Astrocyte of the cerebellum (primary cell): ENCODE measurements around the gene CHCT1.
"Not testable (repeated sequence)": the region's sequence is repeated elsewhere in the genome, so short reads cannot be mapped to it uniquely, and the experiment has no call there.

Experiments used
- DNase-seq: peaks from one replicate; pipeline ENCODE4 v3.0.0-alpha.2; 2011; ENCODE audit warnings: low read depth
- H3K4me3 ChIP-seq: 2 replicates; pipeline ENCODE4 v1.5.1; 2011; ENCODE audit warnings: mild to moderate bottlenecking, low read depth, low read length, moderate library complexity
- CTCF ChIP-seq: IDR thresholded peaks from 2 replicates; pipeline ENCODE4 v1.5.1; 2012; ENCODE audit warnings: low read length, low read depth, moderate library complexity, mild to moderate bottlenecking; ENCODE audit errors: missing control alignments
- in situ Hi-C: cut with HindIII; loops from 2 replicates; pipeline ENCODE4 v1.10.0; 2017; ENCODE audit warnings: low sequenced_read_pairs

The CHCT1 gene

GRCh38 chr17:60403523-60403810, 18.8 kb upstream of the CHCT1 start:
- no peak for TF ChIP-seq CTCF
- H3K4me3 ChIP-seq: no peak overlapping the region
- DNase-seq: no peak
- in situ Hi-C loops: loop anchor here (25.0 kb wide), 1 partner anchor 109 kb away; no protein-coding TSS in a partner anchor

DNA sequence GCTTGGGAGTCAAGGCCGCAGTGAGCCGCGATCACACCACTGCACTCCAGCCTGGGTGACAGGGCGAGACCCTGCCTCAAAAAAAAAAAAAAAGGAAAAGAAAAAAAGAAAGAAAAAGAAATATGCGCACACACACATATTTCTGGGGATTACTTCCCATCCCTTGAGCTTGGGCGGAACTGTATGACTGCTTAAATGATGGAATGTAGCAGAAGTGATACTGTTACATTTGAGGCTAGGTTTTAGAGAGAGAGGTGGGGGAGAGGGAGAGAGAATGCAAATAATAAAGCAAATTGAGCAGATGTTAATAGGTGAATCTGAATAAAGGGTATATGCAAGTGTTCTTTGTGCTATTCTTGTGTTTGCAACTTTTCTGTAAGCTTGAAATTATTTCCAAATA, 18.3 kb upstream of the CHCT1 start:
- no peak overlapping the region for H3K4me3 ChIP-seq
- DNase-seq: no peak
- in situ Hi-C loops: loop anchor here (25.0 kb wide), 1 partner anchor 108 kb away; no protein-coding TSS in a partner anchor
- TF ChIP-seq CTCF: no peak

DNA sequence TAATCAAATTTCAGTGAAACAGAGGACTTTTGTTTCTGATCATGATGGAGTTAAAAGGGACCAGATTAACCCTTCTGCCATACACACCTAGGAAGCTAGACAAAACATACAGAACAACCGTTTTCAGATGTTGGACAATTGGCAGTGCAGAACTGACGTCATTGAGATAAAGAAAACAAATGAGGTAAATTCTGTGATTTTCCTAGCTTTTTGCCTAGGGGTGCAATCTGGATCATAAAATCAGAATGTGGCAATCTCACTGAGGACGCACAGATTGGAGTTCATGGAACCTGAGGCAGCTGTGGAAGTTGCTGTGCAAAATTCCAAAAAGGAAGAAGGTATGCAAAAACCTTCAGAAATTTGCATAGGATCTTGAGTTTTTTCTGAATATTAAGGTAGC, 15.4 kb upstream of the CHCT1 start:
- H3K4me3 ChIP-seq: no peak overlapping the region
- in situ Hi-C loops: loop anchor here (25.0 kb wide), 1 partner anchor 105 kb away; no protein-coding TSS in a partner anchor
- no peak for TF ChIP-seq CTCF
- no peak for DNase-seq

GRCh38 chr17:60410001-60410400, 12.3 kb upstream of the CHCT1 start:
- in situ Hi-C loops: loop anchor here (25.0 kb wide), 1 partner anchor 102 kb away; no protein-coding TSS in a partner anchor

DNA sequence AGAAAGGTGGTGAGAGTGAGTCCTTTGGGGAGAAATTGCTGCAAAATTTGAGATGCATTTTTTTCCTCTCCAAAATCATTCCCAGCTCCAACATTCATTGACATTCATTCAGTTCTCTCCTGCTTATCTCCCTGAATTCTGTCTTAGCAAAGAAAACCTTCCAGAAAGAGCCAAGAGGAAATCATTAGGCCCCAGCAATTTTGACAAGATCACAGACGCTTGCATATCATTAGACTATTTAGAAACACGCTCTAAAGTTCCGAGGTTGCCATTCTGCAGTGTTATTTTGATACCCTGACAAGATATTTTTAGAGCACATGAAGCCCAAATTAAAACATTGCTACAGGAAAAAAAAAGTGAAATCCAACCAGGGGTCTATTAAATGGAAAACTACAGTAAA, 9.6 kb upstream of the CHCT1 start:
- in situ Hi-C loops: loop anchor here (25.0 kb wide), 1 partner anchor 100 kb away; no protein-coding TSS in a partner anchor
- TF ChIP-seq CTCF: no peak
- H3K4me3 ChIP-seq: no peak overlapping the region
- DNase-seq: no peak

More at GRCh38 chr17:60410001-60410400, 12.3 kb upstream of the CHCT1 start:
- H3K4me3 ChIP-seq: no peak overlapping the region
- no peak for TF ChIP-seq CTCF
- no peak for DNase-seq

- H3K4me3 ChIP-seq: no peak overlapping the region
- TF ChIP-seq CTCF: no peak
- no peak for DNase-seq
- in situ Hi-C loops: loop anchor here (25.0 kb wide), 1 partner anchor 97 kb away; no protein-coding TSS in a partner anchor
These were observed 7.1 kb upstream of the CHCT1 start for GRCh38 chr17:60415146-60415545.

DNA sequence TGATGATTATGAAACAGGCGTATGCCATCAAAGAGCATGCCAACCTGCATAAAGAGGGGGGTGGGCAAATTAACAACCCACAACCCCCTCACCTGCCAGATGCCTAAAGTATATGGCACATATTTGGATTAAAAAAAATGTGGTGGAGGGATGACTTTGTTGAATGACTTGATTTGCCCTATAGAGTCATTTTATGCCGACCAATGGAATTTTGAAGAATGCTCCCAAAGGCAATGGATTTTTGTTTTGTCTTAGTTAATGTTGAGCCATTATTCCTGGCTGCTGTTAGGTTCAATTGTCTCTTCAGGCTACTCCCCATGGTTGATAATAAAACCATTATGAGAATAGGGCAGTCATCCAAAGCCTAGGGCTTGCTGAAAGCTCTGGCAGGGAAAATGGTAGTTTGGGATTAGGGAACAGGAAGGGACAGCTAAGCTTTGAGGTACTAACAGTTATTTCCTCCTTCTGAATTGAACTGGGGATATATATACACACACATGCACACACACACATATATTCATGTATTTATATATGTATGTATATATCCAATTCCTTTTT, 5.8 kb upstream of the CHCT1 start:
- in situ Hi-C loops: loop anchor here (25.0 kb wide), 1 partner anchor 96 kb away; no protein-coding TSS in a partner anchor
- no peak for DNase-seq
- no peak overlapping the region for H3K4me3 ChIP-seq

DNA sequence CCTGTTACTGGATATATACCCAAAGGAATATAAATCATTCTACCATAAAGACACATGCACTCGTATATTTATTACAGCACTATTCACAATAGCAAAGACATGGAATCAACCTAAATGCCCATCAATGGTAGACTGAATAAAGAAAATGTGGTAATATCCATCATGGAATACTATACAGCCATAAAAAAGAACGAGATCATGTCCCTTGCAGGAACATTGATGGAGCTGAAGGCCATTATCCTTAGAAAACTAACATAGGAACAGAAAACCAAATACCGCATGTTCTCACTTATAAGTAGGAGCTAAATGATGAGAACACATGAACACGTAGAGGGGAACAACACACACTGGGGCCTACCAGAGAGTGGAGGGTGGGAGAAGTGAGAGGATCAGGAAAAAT, 3.3 kb upstream of the CHCT1 start:
- not testable (repeated sequence) for H3K4me3 ChIP-seq, DNase-seq
- in situ Hi-C loops: loop anchor here (25.0 kb wide), 1 partner anchor 93 kb away; no protein-coding TSS in a partner anchor

More for the DNA sequence above, 5.8 kb upstream of the CHCT1 start:
- TF ChIP-seq CTCF: no peak

DNA sequence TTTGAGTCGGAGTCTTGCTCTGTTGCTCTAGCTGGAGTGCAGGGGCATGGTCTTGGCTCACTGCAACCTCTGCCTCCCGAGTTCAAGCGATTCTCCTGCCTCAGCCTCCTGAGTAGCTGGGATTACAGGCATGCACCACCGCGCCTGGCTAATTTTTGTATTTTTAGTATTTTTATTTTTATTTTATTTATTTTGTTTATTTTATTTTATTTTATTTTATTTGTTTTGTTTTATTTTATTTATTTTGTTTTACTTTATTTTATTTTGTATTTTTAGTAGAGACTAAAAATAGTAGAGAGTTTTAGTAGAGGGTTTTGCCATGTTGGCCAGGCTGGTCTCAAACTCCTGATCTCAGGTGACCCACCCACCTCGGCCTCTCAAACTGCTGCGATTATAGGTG, 2.4 kb upstream of the CHCT1 start:
- not testable (repeated sequence) for DNase-seq, H3K4me3 ChIP-seq
- in situ Hi-C loops: loop anchor here (25.0 kb wide), 1 partner anchor 92 kb away; no protein-coding TSS in a partner anchor
